Breast epithelium (tissue), 3 donors: ENCODE results near the gene NUP88.
"Not testable (repeated sequence)": the region's sequence is repeated elsewhere in the genome, so short reads cannot be mapped to it uniquely, and the experiment has no call there.

Experiments
- POLR2A ChIP-seq: fragments of 450-650 bp; IDR thresholded peaks from one replicate; pipeline ENCODE4 v1.6.1; 2016; ENCODE audit warnings: antibody characterized with exemption, mild to moderate bottlenecking, moderate library complexity
- POLR2AphosphoS5 ChIP-seq, 3 donors: sonication (generic); formaldehyde crosslinking; IDR thresholded peaks; one replicate each; pipeline ENCODE4 v1.6.1; 2017; ENCODE audit warnings: antibody characterized with exemption in 3 of 3
- TF ChIP-seq, protein P1 (sequence below), 3 donors: fragments of 450-650 bp; IDR thresholded peaks; one replicate each; pipeline ENCODE4 v1.5.1; 2016 to 2017; ENCODE audit warnings: antibody characterized with exemption in 3 of 3, mild to moderate bottlenecking in 3 of 3, moderate library complexity in 3 of 3

DNA sequence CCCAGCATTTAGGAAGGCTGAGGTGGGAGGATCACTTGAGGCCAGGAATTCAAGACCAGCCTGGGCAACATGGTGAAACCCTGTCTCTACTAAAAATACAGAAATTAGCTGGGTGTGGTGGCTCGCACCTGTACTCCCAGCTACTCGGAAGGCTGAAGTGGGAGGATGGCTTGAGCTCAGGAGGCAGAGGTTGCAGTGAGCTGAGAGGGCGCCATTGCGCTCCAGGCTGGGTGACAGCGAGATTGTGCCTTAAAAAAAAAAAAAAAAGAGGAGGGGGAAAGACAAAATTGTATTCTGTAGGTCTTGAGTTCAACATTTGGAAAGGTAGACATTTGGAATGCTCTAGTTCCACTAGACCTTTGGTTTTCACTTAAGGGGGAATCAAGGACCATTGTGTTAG, 11.8 kb upstream of the NUP88 start:
- not testable (repeated sequence) for TF ChIP-seq POLR2A; POLR2AphosphoS5 (IDR thresholded peaks at IDR 0.05)
- TF ChIP-seq, protein P1, sequence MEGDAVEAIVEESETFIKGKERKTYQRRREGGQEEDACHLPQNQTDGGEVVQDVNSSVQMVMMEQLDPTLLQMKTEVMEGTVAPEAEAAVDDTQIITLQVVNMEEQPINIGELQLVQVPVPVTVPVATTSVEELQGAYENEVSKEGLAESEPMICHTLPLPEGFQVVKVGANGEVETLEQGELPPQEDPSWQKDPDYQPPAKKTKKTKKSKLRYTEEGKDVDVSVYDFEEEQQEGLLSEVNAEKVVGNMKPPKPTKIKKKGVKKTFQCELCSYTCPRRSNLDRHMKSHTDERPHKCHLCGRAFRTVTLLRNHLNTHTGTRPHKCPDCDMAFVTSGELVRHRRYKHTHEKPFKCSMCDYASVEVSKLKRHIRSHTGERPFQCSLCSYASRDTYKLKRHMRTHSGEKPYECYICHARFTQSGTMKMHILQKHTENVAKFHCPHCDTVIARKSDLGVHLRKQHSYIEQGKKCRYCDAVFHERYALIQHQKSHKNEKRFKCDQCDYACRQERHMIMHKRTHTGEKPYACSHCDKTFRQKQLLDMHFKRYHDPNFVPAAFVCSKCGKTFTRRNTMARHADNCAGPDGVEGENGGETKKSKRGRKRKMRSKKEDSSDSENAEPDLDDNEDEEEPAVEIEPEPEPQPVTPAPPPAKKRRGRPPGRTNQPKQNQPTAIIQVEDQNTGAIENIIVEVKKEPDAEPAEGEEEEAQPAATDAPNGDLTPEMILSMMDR (IDR thresholded peaks at IDR 0.05), result not testable (repeated sequence)
